ENCODE measurements around the gene MXRA7.

The MXRA7 gene

DNA sequence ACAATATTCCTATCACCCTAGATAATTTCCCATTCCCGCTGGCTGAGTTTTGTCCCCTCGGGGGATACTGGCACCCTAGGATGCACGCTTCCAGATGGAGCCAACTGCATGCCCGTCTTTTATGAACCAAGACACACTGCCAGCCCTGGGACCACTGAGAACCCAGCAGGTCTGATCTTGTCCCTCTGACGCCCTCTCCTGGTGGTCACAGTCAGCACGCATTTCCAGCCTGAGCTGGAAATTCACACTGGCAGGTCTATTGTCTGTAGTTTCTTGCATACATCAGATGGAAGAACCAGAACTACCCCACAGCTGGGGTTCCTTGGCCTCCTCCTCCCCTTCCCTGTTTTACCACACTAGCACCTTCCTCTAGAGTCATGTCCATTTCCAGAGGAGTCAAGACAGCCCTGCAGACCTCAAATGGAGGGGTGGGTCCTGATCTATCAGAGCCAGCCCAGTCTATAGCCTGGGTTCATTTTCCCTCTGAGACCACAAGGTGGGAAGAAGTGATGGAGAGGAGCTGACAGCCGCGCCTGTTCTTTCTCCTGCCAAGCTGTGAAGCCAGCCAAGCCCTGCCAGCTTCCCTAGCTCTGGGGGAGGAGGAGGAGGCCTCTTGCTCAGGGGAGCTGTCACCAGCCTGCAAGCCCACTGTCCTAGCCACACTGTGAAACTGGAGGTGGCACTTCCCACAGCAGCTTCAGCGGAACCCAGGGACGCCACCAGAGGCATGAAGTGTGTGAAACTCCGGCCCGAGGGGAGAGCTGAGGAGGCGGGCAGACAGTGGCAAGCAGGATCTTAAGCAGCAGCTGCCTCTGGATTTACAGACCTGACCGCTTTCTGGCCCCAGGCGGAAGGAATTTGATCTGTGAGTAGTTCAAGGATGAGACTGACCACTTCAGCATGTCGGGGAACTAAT is 29.3 kb downstream of the MXRA7 start:
- peak; percentile 36 to 56 for DNase-seq (ENCODE audit: extremely low read depth in 1 of 2, low read depth in 1 of 2)

DNA sequence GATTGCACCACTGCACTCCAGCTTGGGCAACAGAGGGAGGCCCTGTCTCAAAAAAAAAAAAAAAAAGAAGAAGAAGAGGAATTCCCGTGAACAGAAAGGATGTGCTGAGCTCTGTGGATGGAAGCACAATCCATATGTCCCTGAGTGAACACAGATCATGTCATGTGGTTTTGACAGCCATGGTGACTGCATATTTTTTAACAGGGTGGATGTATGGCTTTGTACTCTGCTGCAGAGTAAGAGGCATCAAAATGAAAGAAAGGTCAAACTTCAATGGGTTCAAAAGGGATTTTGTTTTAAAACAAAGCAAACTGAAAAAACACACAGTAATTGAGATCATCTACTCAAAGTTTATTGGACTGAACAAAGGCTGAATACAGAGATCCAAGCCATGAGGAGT is 31.5 kb downstream of the MXRA7 start:
- no peak for DNase-seq (ENCODE audit: extremely low read depth in 1 of 2, low read depth in 1 of 2)

DNA sequence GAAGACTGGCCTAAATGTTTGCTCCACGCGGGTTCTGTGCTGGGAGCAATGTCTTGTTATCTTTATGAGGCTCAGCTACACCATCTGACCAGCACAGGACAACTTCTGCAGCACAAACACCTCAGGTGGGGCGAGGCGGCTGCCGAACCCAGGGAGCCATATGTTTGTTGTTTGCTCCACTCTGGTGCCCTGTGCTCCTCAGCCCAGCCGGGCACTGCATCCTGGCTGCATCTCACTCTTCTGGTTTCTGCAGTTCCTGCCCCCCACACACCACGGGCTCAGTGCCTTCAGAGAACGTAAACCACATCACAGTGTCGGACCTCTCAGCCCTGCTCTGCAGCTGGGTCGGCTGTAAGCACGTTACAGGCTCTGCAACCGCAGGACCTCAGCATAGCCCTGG is 32.4 kb downstream of the MXRA7 start:
- no peak for DNase-seq (ENCODE audit: extremely low read depth in 1 of 2, low read depth in 1 of 2)

DNA sequence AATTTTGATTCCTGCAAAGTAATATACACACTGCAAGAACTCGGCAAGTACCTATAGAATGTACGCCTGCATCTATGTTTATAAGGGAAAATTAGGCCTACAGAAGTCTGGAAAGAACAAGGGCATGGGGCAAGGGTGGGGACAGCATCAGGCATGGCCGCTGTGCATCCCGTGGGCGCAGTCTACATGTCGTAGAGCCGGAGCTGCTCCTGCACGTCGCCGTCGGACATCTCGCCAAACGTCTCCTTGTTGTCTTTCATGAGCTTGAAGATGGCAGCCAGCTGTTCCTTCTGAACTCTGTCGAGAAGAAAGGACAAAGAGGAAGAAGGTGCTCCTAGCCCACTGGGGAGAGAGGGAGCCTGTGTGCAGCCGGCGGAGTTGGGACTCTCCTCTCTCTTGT is 33.4 kb downstream of the MXRA7 start:
- no peak for DNase-seq (ENCODE audit: extremely low read depth in 1 of 2, low read depth in 1 of 2)

DNA sequence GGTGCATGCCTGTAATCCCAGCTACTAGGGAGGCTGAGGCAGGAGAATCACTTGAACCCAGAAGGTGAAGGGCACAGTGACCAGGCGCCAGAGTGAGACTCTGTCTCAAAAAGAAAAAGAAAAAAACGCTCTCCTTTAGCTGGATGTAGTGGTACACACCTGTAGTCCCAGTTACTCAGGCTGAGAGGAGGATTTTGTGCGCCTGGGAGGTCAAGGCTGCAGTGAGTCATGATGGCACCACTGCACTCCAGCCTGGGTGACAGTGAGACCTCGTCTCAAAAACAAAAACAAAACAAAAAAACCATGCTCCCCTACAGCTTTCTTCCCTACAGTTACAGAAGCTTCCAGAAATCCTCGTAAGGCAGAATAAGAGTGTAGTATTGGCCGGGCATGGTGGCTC is 34.1 kb downstream of the MXRA7 start:
- DNase-seq (ENCODE audit: extremely low read depth in 1 of 2, low read depth in 1 of 2), result no peak

DNA sequence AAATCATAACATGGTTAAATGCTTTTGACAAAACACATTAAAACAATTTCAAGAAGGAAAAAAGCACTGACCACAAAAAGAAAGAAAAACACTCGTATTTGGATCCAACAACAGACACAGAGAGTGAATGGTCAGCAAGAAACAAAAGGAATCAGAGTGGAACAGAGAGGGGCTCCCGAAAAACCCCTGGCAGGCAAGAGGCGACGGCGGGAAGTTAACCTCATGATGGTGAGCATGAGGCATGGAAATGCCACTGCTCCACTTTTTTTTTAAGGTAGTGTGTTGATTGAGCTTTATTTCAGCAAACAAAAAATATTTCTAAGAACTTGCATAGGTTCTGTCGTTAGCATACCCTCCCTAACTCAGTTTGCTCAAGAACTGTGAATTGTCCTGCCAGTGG is 35.1 kb downstream of the MXRA7 start:
- DNase-seq (ENCODE audit: extremely low read depth in 1 of 2, low read depth in 1 of 2), result no peak

DNA sequence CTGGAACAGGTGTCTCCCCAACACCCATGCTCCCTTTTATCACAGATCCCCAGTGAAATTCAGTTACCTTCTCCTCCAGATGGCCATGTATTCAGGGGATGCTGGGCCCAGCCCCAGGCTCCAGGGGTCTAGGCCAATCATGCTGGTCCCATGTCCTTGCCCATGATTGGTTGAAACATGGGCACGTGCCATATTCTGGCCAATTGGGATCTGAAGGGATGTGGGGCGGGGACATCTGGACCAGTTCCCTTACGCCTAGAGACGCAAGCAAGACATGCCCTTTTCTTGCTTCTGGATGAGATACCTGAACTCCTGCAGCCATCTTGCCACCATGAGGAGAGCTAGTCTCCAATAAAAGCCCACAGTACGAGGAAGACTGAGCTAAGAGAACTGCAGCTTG is 36.2 kb downstream of the MXRA7 start:
- no peak for DNase-seq (ENCODE audit: extremely low read depth in 1 of 2, low read depth in 1 of 2)

DNA sequence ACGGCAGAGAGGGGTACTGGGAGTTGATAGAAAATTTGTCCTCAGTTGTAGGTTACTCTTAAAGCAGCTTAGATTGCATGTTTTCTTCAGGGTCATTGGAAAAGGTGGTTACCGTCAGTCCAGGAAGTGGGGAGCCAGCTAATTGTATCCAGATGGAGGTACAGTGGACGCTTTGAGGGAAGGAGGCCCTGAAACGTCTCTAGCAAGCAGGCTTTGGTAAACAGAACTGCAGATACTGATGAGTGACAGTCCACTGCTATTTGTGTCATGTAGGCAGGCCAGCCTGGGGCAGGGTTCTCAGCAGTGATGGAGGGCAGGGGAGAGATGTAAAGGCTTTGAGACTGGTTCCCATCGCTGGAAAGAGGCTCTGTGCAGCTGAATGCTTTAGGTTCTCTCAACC is 37.0 kb downstream of the MXRA7 start:
- DNase-seq (ENCODE audit: extremely low read depth in 1 of 2, low read depth in 1 of 2), result no peak

DNA sequence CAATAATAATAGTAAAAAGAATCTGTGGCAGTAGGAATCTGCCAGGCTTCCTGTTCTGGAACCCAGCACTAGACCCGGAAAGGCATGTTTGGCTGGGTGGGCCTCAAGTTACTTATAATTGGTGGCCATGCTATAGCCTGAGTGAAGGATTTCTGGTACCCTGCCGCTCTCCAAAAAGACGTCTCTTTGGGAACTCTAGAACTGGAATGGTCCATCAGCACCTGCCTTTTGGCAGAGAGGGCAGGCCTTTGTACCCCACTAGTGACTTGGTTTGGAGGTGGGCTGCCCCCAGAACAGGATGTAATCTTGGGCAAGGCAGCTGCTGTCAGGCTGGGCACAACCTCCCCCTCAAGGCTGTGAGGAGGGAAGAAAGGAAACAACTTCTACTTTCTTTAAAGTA is 37.9 kb downstream of the MXRA7 start:
- no peak for DNase-seq (ENCODE audit: extremely low read depth in 1 of 2, low read depth in 1 of 2)

DNA sequence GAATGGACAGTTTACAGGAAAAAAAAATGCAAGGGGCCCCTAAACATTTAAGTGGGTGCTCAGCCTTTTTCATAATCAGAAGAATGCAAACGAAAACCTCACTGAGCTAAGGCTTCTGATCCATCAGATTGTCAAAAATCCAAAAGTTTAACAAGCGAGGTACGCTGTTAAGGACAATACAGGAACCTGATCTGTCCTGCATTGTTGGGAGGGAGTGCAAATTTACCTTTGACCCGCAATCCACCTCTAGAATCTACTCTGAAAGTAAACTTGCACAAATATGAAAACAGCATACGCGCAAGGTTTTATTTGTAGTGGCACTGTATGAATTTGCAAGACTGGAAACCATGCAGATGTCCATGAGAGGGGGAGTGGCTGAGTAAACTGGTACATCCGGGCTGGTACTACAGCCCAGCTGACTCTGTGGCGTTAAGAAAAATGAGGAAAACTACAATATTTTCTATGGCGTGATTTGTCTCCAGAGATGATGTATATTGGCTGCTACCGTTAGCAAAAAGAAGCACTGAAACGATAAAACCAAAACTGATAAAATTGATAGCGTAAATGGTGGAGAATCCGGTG is 38.4 kb downstream of the MXRA7 start:
- DNase-seq (ENCODE audit: extremely low read depth in 1 of 2, low read depth in 1 of 2), result no peak

DNA sequence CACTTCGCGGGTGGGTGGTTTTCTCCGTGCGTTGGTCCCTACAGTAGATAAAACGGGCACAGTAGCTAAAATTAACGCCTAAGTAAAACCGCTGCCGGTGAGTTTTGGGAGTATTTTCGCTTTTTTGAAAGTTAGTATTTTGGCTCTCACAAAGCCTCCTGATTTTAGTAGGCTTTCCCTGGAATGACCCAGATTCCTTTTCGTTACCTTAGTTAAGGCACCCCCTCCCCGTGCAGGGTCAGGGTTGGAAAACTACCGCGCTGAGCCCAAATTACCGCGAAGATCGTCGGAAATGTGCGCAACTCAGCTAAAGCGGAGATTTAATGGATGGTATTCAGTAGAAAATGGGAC is 38.9 kb downstream of the MXRA7 start:
- DNase-seq (ENCODE audit: extremely low read depth in 1 of 2, low read depth in 1 of 2), result no peak

DNA sequence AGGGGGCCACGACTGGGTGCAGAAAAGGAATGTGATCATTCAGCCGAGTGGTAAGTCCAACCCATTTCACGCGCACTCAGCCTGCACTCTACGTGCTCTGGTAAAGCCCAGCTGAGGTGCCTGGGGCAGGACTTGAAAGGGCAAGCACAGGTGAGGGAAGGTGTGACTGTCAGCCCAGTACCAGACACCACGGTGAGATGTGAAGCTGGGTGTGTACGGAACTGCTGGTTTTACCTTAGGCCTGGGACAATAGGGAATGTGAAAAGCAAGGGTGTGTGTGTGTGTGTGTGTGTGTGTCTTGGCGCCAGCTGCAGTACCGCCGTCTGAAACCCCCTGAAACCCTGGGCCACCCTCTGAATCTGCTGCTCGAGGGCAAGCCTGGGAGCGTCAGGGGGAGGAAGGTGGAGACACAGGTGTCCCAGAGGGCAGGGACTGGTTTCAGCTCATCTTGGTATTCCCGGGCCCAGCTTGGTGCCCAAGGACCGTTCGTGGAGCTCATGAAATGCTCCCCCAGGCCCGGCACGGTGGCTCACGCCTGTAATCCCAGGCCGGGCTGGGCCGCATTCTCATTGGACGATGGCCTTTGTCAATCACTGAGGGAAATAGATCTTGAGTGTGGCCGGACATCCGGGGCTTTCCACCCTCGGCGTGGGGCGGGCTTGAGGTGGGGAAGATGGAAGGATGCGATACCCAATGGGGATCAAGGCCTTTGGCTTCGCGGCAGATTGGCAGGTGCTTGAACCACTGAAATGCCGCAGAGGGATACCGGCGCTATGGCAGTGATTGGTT is 39.4 kb downstream of the MXRA7 start:
- DNase-seq (ENCODE audit: extremely low read depth in 1 of 2, low read depth in 1 of 2), result peak; percentile 97 to 99

DNA sequence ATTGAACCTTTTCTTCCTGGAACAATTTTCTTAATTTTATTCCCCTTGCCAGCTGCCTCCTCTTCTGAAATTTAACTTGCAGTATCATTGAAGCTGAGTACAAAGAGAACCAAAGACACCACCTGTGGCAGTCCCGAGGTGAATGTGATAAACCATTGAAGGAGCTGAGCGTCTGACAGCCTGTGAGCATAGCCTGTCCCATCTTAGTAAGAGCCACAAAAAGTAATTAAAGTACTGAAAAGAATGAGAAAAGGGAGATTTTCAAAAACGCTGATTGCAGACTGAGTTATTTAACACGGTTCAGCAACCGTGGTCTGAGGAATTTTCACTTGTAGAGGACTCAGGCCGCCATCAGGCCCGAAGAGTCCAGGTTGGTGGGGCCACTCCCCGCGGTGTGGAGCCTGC is 40.0 kb downstream of the MXRA7 start:
- no peak for DNase-seq (ENCODE audit: extremely low read depth in 1 of 2, low read depth in 1 of 2)

DNA sequence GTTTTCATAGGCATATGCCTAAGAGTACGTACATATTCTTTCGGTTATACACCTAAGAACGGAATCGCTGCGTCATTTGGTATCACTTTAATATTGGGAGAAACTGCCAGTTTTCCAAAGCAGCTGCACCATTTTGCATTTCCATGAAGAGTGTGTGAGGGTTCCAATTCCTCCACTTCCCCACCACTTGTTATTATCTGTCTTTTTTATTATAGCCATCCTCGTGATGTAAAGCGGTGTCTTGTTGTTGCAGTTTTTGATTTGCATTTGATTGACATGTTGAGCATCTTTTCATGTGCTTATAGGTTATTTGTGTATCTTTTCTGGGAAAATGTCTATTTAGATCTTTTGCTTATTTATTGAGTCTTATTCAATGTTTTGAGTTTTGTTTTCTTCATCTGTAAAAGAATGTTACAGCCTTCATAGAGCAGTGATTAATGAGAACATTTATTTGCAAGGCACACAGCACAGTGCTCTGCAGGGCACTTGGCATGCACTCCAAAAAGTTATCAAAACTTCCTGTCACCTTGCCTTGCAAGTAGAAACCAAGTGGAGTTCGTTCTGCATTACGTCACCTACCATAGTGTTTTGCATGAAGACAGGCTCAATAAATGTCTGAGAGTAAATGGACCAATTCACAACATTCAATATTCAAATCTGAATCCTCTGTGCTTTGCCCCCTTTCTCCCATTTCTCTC is 40.6 kb downstream of the MXRA7 start:
- no peak for DNase-seq (ENCODE audit: extremely low read depth in 1 of 2, low read depth in 1 of 2)

DNA sequence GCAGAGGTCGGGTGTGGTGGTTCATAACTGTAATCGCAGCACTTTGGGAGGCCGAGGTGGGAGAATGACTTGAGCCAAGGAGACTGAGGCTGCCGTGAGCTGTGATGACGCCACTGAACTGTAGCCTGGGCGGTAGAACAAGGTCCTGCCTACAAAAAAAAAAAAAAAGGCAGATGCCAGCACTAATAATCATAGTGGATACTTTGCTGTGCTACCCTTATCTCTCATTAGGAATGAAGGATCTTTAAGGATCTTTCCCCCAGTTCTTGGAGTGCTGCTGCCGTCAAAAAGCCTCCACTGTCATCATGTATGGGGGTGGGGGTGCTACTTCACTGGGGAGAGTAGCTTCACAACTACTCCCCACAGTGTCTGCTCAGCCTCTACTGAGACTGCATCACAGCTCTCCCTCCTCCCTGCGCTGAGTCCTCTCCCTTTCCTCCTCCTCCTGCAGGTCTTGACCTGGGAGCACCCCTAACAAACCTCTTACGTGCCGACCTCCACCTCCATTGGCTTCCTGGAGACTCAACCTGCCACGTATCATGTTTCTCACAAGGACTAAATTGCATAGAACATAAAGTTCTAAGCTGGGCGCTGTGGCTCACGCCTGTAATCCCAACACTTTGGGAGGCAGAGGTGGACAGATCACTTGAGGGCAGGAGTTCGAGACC is 42.8 kb downstream of the MXRA7 start:
- no peak for DNase-seq (ENCODE audit: extremely low read depth in 1 of 2, low read depth in 1 of 2)

DNA sequence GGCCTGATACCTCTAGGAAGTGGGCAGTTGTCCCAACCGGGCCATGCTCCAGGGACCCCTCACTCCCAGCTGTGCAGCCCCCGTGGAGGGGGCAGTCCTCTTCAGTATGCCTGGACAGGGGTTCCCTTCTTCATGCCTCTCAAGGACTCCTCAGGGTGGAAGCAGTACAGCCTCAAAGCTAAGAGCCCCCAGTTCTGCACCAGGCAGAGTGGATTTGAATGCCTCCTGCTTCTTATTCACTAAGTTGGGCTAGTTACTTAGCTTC is 43.3 kb downstream of the MXRA7 start:
- no peak for DNase-seq (ENCODE audit: extremely low read depth in 1 of 2, low read depth in 1 of 2)

DNA sequence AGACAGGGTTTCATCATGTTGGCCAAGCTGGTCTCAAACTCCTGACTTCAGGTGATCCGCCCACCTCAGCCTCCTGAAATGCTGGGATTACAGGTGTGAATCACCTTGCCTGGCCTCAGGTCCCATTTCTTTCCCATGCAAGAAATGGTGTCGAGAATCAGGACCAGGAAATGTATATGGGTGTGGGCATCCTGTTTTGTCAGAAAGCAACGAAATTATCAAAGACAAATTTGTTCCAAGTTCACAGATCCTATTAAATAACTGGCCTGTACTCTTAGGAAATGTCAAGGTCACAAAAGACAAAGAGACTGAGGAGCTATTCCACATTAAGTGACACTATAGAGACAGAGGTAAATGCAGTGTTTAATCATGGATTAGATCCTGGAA is 50.1 kb downstream of the MXRA7 start:
- no peak for DNase-seq (ENCODE audit: extremely low read depth in 1 of 2, low read depth in 1 of 2)

DNA sequence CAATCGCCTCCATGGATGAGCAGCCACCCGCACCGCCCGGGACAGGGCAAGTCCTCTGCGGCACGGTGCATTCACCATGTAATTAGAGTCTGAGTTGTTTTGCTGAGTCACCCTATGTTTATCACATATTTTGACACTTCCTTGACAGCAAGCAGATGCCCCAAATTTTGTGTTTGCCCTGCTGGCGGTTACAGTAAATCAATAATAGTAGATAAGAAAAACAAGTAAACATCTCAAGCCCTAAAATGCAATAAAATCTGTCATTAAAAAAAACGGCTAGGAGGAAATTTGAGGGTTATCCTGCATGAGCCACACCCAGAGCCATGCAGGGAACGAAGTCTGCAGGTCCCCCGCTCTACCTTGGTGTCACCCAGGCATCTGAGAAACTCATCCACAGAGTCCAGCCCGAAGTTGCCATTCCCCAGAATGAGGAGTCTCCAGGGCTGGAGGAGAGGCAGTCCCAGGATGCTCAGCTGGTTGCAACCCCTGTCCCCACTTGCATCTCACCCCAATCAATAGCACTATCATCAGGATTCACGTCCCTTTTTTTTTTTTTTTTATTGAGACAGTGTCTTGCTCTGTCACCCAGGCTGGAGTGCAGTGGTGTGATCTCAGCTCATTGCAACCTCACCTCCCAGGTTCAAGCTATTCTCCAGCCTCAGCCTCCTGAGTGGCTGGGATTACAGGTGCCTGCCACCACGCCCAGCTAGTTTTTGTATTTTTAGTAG is 50.7 kb downstream of the MXRA7 start:
- DNase-seq (ENCODE audit: extremely low read depth in 1 of 2, low read depth in 1 of 2), result no peak

DNA sequence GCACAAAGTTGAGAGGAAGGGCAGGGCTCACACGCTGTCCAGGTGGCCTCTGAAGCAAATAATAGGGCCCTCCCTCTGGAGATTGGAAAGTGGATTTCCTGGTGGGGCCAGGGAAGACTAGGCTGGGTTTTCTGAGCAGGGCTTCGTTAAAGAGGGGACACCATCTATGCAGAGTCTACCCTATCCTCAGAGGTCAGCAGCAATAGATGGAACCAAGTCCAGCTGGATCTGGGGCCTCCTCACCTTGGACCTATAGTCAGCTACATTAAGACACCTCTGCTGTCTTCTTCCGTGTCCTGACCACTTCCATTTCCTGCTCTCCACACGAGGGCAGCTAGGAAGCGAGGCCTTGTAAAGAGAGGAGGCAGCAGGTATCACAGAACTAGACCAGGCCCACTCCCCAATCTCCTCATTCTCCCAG is 52.5 kb downstream of the MXRA7 start:
- DNase-seq (ENCODE audit: extremely low read depth in 1 of 2, low read depth in 1 of 2), result no peak

DNA sequence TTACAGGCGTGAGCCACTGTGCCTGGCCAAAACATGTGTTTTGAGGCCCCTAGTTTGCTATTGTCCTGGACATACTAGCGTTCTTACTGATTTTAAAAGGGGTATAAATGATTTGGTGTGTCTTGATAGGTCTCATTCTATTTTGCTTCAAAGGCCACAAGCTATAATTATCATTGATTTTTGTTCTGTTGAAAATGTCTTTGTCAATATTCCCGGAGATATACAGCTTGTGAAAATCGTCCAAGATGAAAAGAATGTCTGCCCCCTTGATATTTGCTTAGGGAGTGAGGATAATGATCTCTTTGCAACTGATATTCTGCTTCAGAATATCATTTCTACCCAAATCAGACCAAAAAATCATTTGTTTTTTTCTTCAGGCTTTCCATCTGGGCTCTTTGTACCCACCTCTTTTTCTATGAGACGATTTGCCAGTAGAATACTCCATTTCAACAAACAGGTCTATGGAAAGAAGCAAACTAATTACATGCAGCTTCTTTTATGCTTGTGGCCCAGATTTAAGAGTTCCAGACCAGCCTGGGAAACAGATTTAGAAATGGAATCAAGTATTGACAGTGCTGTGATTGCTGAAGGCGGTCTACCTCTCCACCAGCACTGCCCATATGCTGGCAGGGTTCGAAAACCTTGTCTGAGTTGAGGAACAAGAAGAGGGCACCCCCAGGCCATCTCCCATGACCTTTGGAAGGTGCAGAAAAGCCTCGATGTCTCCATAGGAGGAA is 53.1 kb downstream of the MXRA7 start:
- DNase-seq (ENCODE audit: extremely low read depth in 1 of 2, low read depth in 1 of 2), result no peak
